ENCODE data around the gene C15orf39. TPM values are rescaled to one million over a fixed set of nuclear protein-coding genes. Genes with fewer than 3 reads are reported as not detected.

C15orf39 gene
- total RNA-seq, 1 experiment from 2014 or later = 45.6 TPM

- no peak overlapping the region for H2BK5ac ChIP-seq (ENCODE audit: insufficient read length, low read length)
- no peak overlapping the region for H3K14ac ChIP-seq (ENCODE audit: insufficient read depth, low read length)
- no peak for TF ChIP-seq CTCF (conservative IDR thresholded peaks at IDR 0.05)
- Mint-ChIP-seq H3K4me3 (no peak overlapping the region), H3K27ac (peak overlapping the region in 1 of 3 experiments; percentile 65; a peak in 1 of 7 replicates), H3K4me1 (no peaks in the 10 kb centered on the region; a peak in 1 of 4 replicates), H3K9me3 (no peaks in the 10 kb centered on the region), H3K36me3 (ENCODE audit: insufficient read depth in 1 of 3, low read depth in 3 of 3) (no peaks in the 10 kb centered on the region; a peak in 1 of 7 replicates), H3K27me3 (ENCODE audit: low read depth) (peaks cover 42% of the 10 kb centered on the region)
- no peak overlapping the region for H3K56ac ChIP-seq (ENCODE audit: insufficient read length, low read depth, low read length)
- H2AK5ac ChIP-seq (ENCODE audit: insufficient read length, low read length) = no peak overlapping the region
- no peak overlapping the region for H4K8ac ChIP-seq (replicated peaks; ENCODE audit: insufficient read length, low read depth, low read length)
- no peaks in the 10 kb centered on the region for H3K79me1 ChIP-seq (ENCODE audit: insufficient read depth, low read depth, low read length, poor library complexity, severe bottlenecking)
- WGBS (ENCODE audit: extremely low coverage, insufficient read length, low lambda C conversion rate) = no CpG with 5 or more reads among the region's 6 CpGs
- H3K4me1 ChIP-seq (ENCODE audit: insufficient read depth, low read length) = no peaks in the 10 kb centered on the region; the same call in 1 of the 2 replicates
- no peak overlapping the region for H3K23ac ChIP-seq (ENCODE audit: insufficient read length, low read depth, low read length)
- H3T11ph ChIP-seq (ENCODE audit: low read length) = no peak overlapping the region
- no peak overlapping the region for H4K5ac ChIP-seq (ENCODE audit: insufficient read length, low read depth, low read length)
- H4K20me1 ChIP-seq (ENCODE audit: control insufficient read depth, insufficient read depth, insufficient read length) = no peaks in the 10 kb centered on the region
- H3K79me2 ChIP-seq (ENCODE audit: insufficient read depth, low read length) = no peaks in the 10 kb centered on the region
- H3K9ac ChIP-seq (ENCODE audit: extremely low read depth, insufficient read length, low read length) = no peak overlapping the region
- no peak overlapping the region for H3K18ac ChIP-seq (ENCODE audit: insufficient read length, low read depth, low read length)
- H3K23me2 ChIP-seq (ENCODE audit: insufficient read length, low read depth, low read length, poor library complexity, severe bottlenecking) = no peaks in the 10 kb centered on the region
- DNase-seq = no peak
- H3K4ac ChIP-seq (ENCODE audit: low read depth, low read length) = no peak overlapping the region
- H2BK12ac ChIP-seq (ENCODE audit: insufficient read length, low read depth, low read length) = no peak overlapping the region
- no peak overlapping the region for H3K27ac ChIP-seq (ENCODE audit: insufficient read length, low read depth, low read length)
- H2BK15ac ChIP-seq (ENCODE audit: low read depth, low read length) = no peak overlapping the region
- no peak overlapping the region for H3K4me2 ChIP-seq (ENCODE audit: insufficient read depth, insufficient read length, low read length)
- no peak overlapping the region for H2AFZ ChIP-seq (ENCODE audit: low read length)
- no peaks in the 10 kb centered on the region for H3K9me3 ChIP-seq (ENCODE audit: control insufficient read depth, low read depth, low read length)
- H2BK20ac ChIP-seq (ENCODE audit: low read depth, low read length, poor library complexity, severe bottlenecking) = no peak overlapping the region
- no peak overlapping the region for H2BK120ac ChIP-seq (ENCODE audit: low read depth, low read length, poor library complexity, severe bottlenecking)
- no peak overlapping the region for H4K91ac ChIP-seq (ENCODE audit: insufficient read length, low read depth, low read length)
- H3K27me3 ChIP-seq (ENCODE audit: insufficient read depth, low read length) = no peaks in the 10 kb centered on the region; the same call in 1 of the 2 replicates
Measured at GRCh38 chr15:75223688-75224087, 22.0 kb downstream of the C15orf39 start.
